ENCODE data around the gene SIM2.

SIM2 gene

DNA sequence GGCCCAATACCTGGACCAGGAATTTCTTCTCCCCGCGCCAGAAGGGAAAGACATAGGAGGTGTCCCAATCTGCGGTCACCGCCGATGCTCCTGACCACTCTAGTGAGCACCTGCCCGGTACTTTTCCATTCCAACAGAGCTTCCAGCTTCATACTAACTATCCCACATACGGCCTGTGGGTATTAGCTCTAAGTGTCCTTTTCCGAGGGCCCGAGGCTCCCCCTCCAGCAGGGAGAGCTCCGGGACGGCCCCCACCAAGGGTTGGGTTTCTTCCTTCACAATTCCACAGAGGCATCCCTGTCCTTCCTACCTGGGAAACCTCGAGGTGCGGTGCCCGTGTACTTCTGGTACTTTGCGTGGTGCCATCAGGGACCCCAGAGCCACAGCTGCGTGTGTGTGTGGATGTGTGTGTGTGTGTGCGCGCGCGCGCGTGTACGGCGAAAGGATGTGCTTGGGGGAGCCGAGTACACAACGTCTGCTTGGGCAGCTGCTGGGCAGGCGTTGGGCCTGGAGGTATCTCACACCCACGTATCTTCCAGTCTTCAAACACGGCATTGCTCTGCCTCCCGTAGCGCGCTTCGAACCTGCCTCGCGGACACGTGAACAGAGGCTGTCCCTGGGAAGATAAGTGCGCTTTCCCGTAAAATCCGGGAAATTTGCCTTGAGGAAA lies 2.4 kb upstream of the SIM2 start:
- no peak for DNase-seq (ENCODE audit: low read depth)
- no peak overlapping the region for H3K4me3 ChIP-seq (replicated peaks; ENCODE audit: low read depth, low read length)
- TF ChIP-seq, protein P1, sequence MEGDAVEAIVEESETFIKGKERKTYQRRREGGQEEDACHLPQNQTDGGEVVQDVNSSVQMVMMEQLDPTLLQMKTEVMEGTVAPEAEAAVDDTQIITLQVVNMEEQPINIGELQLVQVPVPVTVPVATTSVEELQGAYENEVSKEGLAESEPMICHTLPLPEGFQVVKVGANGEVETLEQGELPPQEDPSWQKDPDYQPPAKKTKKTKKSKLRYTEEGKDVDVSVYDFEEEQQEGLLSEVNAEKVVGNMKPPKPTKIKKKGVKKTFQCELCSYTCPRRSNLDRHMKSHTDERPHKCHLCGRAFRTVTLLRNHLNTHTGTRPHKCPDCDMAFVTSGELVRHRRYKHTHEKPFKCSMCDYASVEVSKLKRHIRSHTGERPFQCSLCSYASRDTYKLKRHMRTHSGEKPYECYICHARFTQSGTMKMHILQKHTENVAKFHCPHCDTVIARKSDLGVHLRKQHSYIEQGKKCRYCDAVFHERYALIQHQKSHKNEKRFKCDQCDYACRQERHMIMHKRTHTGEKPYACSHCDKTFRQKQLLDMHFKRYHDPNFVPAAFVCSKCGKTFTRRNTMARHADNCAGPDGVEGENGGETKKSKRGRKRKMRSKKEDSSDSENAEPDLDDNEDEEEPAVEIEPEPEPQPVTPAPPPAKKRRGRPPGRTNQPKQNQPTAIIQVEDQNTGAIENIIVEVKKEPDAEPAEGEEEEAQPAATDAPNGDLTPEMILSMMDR (IDR thresholded peaks at IDR 0.05; ENCODE audit: low read length, missing control alignments), result no peak

DNA sequence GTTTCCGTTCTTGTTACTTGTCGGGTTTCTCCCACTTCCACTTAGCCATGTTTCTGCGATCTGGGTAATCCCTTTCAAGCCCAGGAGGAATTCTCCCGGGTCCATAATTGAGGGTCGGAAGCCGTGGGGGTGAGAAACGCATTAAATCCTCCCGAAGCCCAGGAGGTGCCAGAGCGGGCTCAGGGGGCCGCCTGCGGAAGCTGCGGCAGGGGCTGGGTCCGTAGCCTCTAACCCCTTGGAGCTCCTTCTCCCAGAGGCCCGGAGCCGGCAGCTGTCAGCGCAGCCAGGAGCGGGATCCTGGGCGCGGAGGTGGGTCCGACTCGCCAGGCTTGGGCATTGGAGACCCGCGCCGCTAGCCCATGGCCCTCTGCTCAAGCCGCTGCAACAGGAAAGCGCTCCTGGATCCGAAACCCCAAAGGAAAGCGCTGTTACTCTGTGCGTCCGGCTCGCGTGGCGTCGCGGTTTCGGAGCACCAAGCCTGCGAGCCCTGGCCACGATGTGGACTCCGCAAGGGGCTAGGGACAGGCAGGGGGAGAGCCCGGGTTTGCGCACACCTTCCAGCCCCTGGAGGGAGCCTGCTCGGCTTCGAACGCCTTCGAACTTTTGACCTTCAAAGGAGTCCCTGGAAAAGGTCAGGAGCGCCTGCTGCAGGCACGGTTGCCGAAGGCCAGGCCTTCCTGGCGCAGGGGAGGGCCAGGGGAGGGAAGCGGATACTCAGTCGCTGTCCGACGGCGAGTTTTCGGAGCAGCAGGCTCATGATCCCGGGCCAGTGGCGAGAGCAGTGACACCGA lies 1.7 kb upstream of the SIM2 start:
- H3K4me3 ChIP-seq (replicated peaks; ENCODE audit: low read depth, low read length), result no peak overlapping the region
- DNase-seq (ENCODE audit: low read depth), result no peak
- TF ChIP-seq, protein P1 (IDR thresholded peaks at IDR 0.05; ENCODE audit: low read length, missing control alignments), result no peak

DNA sequence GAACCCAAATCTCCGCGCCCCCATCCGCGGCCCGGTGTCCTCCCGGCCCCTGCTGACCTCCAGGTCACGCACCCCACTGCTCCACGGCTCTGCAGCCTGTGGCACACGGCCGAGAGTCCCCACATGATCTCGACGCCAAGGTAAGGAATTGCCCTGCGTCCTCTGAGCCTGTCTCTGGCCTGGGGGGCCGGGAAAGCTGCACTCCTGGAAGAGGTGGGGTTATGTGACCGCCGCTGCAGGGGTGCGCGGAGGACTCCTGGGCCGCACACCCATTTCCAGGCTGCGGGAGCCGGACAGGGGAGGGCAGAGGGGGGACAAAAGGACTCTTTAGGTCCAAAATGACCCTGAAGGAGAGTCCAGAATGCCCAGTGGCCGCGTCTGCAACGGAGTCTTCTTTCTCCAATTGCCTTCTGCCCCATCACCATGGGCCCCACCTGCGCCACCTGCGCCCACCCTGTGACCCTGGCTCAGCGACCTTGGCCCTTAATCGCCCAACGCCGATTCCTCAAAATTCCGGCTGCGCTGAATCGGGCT lies 997 bp upstream of the SIM2 start:
- DNase-seq (ENCODE audit: low read depth), result no peak
- TF ChIP-seq, protein P1 (IDR thresholded peaks at IDR 0.05; ENCODE audit: low read length, missing control alignments), result no peak
- no peak overlapping the region for H3K4me3 ChIP-seq (replicated peaks; ENCODE audit: low read depth, low read length)

DNA sequence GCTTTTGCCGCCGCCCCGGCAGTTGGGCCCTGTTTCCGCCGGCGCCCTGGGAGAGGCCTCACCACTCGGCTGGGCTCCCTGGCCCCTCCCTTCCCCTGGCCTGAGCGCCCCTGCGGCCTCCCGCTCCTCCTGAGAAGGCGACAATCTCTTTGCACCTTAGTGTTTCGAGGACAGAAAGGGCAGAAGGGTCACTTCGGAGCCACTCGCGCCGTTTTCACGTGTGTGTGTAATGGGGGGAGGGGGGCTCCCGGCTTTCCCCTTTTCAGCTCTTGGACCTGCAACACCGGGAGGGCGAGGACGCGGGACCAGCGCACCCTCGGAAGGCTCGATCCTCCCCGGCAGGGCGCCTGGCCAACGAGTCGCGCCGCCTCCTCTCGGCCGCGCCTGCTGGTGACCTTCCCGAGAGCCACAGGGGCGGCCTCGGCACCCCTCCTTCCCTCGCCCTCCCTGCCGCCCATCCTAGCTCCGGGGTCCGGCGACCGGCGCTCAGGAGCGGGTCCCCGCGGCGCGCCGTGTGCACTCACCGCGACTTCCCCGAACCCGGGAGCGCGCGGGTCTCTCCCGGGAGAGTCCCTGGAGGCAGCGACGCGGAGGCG lies 432 bp upstream of the SIM2 start:
- no peak overlapping the region for H3K4me3 ChIP-seq (replicated peaks; ENCODE audit: low read depth, low read length)
- DNase-seq (ENCODE audit: low read depth), result no peak
- TF ChIP-seq, protein P1 (IDR thresholded peaks at IDR 0.05; ENCODE audit: low read length, missing control alignments), result no peak

DNA sequence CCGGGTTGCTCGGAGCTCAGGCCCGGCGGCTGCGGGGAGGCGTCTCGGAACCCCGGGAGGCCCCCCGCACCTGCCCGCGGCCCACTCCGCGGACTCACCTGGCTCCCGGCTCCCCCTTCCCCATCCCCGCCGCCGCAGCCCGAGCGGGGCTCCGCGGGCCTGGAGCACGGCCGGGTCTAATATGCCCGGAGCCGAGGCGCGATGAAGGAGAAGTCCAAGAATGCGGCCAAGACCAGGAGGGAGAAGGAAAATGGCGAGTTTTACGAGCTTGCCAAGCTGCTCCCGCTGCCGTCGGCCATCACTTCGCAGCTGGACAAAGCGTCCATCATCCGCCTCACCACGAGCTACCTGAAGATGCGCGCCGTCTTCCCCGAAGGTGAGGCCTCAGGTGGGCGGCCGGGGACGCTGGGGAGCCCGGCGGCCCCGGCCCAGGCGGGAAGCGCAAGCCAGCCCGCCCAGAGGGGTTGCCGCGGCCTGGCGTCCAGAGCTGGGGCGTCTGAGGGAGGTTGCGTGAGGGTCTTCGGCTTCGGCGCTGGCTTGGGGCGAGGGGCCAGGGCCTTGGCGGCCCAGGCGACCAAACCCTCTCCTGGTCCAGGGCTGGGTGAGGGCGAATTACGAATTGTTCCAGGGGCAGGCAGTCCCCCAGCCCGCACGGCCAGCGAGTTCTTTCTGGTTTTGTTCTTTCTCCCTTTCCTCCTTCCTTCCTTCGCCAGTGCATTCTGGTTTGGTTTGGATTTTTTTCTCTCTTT lies 805 bp downstream of the SIM2 start:
- TF ChIP-seq, protein P1 (IDR thresholded peaks at IDR 0.05; ENCODE audit: low read length, missing control alignments), result no peak
- DNase-seq (ENCODE audit: low read depth), result no peak
- no peak overlapping the region for H3K4me3 ChIP-seq (replicated peaks; ENCODE audit: low read depth, low read length)

DNA sequence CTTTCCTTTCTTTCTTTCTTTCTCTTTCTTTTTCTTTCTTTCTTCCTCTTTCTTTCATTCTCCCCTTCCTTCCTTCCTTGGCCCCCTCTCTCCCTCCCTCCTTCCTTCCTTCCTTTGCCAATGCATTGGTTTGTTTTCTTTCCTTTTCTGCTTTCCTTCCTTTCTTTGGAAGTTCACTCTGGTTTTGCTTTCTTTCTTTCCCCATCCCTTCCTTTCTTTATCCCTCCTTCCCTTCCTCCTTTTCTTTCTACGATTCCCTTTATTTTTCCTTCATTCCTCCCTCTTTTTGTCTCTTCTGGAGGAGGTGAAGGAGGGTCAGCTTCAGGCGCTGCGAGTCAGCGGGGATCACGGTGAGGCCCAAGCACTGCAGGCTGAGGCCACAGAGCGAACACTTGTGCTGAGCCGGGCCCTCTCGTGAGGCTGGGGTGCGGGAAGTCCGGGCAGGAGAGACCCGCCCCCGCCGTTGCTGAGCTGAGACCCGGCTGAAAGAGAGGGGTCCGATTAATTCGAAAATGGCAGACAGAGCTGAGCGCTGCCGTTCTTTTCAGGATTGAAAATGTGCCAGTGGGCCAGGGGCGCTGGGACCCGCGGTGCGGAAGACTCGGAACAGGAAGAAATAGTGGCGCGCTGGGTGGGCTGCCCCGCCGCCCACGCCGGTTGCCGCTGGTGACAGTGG lies 1.5 kb downstream of the SIM2 start:
- TF ChIP-seq, protein P1 (IDR thresholded peaks at IDR 0.05; ENCODE audit: low read length, missing control alignments), result no peak
- no peak for DNase-seq (ENCODE audit: low read depth)
- no peak overlapping the region for H3K4me3 ChIP-seq (replicated peaks; ENCODE audit: low read depth, low read length)
